Brain pericyte (primary cell): ENCODE data around the gene COX7C.

Source experiments
- DNase-seq: peaks from one replicate; pipeline ENCODE4 v3.0.0-alpha.2; 2012; ENCODE audit warnings: low read depth, low spot score

The COX7C gene

DNA sequence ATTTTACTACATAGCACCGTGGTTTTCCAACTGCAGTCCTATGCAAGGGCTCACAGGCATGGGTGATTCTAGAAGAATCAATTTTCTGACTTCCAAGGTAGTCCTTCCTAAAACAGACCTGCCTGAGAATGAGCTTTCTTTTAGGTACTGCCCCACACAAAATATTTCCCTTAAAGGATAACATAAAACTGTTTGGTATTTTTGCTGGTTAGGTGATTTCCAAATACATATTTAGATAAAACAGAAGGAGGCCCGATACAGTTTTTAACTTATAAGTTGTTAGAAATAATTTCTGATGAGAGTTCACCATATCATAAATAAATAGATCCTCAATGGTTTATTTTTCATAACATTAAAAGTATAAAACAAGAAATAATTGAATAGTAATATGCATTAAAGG, 46.4 kb downstream of the COX7C start:
- DNase-seq = no peak

DNA sequence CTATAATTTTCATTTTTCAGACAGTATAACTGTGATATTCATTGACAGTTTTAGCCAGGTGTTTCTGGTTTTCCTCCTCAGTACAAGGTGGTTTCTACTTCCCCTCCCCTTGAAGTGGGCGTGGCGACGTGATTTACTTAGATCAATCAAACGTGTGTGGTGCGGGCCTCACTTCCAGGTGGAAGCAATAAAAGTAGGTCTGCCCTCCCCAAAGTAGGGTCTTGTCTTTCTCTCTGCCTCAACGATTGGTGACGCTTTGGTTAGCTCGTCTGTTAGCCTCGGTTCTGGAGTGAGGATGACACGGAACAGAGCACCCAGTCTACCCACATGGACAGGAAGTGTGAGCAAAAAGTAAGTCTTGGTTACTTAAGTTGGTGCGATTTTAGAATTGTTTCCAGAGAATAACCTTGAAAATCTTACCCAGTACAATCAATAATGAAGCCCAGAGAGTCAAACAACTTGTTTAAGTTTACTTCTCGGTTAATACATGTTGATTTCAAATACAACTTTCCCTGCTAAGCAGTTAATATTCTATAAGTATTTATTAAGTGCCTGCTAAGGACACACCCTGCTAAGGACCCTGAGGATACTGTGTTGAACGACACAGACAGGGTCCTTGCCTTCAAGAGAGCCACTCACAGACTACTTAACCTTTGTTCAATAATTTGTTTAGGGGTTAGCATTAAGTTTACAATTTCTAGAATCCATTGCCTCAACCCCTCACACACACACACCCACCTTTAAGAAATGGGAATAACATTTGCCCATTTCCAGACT, 48.4 kb downstream of the COX7C start:
- no peak for DNase-seq

DNA sequence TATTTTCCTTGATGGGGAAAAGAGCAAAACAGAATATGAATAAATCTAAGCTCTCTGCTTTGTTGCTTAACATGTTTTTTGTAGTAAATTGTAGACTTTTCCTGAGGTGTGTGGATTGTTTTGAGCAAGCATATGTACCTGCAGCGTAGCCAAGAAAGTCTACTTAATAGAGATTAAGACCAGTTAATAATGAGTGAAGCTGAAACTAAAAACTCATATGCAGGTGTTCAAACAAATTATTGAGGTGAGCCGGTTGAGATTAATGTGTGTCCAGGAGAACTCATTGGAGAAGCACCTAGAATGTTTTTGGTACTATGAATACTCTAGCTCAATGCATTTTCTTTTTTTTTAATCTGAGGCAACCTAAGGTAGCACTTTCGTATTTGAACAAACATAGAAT, 49.2 kb downstream of the COX7C start:
- no peak for DNase-seq
